22Rv1 (cell line): ENCODE measurements around the gene PIPOX.

ENCODE experiments used
- ZFX ChIP-seq: fragments of 450-650 bp; IDR thresholded peaks from 2 replicates; pipeline ENCODE4 v1.6.1; 2017; ENCODE audit warnings: antibody characterized with exemption, borderline replicate concordance
- TF ChIP-seq, protein P1 (sequence below): fragments of 450-650 bp; IDR thresholded peaks from 2 replicates; pipeline ENCODE4 v1.5.1; 2017; ENCODE audit warnings: mild to moderate bottlenecking

DNA sequence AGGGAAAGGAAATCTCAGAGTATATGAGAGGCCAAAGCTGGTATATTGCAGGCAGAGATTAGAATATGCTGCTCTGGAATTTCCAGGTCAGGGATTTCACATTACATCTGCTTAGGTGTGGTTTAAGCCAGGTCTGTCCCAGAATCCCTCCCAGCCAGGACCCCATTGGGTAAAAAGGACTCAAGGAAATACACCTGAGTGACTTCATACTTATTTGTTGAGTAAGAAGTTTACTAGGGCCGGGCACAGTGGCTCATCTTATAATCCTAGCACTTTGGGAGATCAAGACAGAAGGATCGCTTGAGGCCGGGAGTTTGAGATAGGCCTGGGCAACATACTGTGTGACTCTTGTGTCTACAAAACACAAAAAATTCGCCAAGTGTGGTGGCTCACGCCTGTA is 7.2 kb downstream of the PIPOX start:
- TF ChIP-seq, protein P1, sequence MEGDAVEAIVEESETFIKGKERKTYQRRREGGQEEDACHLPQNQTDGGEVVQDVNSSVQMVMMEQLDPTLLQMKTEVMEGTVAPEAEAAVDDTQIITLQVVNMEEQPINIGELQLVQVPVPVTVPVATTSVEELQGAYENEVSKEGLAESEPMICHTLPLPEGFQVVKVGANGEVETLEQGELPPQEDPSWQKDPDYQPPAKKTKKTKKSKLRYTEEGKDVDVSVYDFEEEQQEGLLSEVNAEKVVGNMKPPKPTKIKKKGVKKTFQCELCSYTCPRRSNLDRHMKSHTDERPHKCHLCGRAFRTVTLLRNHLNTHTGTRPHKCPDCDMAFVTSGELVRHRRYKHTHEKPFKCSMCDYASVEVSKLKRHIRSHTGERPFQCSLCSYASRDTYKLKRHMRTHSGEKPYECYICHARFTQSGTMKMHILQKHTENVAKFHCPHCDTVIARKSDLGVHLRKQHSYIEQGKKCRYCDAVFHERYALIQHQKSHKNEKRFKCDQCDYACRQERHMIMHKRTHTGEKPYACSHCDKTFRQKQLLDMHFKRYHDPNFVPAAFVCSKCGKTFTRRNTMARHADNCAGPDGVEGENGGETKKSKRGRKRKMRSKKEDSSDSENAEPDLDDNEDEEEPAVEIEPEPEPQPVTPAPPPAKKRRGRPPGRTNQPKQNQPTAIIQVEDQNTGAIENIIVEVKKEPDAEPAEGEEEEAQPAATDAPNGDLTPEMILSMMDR = no peak
- TF ChIP-seq ZFX = no peak
